HG02840 (cell line): Measurements from ENCODE around the gene PTPRN2.
"Not testable (repeated sequence)": the region's sequence is repeated elsewhere in the genome, so short reads cannot be mapped to it uniquely, and the experiment has no call there.

Experiments
- ATAC-seq: cut with Tn5 transposase; IDR thresholded peaks from one replicate; pipeline ENCODE4 v1.9.1; 2021; ENCODE audit warnings: mild to moderate bottlenecking, moderate library complexity, moderate number of reproducible peaks; ENCODE audit not compliant: unreplicated experiment, low FRiP score

Gene PTPRN2

DNA sequence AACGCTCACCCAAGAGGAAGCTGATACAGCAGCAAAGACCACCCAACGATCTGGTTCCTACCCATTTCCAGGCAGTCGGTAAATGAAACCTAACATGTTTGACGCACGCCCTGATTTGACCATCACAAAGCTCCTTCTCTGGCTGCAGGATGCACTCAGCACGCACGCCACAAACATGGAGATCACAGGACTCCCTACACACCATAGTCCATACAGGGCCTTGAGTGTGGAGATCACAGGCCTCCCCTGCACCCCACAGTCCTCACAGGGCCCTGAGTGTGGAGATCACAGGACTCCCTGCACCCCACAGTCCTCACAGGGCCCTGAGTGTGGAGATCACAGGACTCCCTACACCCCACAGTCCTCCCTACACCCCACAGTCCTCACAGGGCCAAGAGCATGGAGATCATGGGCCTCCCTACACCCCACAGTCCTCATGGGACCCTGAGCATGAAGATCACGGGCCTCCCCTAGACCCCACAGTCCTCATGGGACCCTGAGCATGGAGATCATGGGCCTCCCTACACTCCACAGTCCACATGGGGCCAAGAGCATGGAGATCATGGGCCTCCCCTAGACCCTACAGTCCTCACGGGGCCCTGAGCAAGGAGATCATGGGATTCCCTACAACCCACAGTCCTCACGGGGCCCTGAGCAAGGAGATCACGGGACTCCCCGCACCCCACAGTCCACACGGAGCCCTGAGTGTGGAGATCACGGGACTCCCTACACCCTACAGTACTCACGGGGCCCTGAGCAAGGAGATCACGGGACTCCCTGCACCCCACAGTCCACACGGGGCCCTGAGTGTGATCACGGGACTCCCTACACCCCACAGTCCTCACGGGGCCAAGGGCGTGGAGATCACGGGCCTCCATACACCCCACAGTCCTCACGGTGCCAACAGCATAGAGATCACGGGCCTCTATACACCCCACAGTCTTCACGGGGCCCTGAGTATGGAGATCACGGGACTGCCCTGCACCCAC lies 841.6 kb downstream of the PTPRN2 start:
- no peak for ATAC-seq

DNA sequence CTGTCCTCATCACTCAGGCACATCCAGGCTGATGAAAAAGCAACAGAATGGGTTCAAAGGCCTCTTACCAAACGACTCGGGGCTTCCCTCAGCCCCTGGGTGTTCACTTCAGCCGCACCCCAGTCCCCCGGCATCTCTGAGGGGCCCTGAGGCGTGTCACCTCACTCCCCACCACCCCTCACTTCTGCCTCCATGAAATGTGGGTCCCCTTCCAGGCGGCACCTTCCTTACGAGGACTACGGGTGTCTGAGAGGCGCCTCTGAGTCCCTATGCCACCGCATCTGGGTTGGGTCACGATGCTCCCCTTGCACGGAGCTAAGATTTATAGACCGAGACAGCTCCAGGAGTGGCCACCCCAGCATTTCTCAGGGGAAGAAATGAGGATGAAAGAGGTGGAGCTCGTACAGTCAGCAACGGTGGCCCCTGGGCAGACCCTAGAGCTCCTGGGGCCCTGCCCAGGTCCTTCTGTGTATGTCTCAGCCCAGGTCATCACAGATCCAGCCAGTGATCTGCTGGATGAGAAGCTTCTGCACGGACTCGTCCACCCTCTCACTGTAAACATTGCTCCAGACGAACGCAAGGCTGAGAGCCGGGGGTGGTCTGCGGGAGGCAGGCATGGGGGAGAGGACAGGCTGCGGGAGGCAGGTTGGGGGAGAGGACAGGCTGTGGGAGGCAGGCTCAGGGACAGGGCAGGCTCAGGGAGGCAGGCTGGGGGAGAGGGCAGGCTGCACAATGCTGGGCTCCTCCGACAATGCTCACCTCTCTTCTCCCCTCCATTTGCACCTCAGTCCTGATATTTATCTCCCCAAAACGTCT lies 842.6 kb downstream of the PTPRN2 start:
- ATAC-seq: no peak

DNA sequence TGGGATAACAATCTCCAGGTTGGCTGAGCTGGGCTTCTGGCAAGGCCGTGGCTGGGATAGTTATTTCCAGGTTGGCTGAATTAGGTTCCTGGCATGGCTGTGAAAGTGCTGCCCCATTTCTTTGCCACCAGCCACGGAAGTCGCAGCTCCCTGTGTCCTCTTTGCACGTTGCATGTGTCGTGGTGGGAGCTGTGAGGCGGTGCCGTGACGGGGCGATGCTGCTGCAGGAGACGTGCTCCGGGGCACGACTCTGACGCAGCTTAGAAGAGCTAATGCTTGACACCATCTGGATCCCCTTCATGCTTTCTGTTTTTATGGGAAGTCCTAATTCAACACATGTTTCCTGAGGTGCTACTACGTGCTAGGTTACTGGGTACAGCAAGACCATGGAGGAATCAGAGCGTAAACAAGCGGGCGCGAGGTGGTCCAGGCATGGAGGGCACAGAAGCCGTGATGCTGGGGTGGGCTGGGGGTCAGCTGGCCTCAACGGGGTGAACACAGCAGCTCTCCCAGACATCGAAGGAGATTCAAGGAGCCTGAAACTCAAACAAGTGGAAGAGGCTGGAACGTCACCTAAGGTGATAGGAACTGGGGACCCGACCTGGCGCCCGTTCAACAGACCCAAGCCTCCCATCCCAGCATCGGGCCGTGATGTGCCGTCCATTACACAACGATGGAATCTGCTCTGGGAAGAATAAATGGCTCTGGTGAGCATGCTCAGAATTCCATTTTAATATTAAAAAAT lies 843.7 kb downstream of the PTPRN2 start:
- ATAC-seq: no peak

DNA sequence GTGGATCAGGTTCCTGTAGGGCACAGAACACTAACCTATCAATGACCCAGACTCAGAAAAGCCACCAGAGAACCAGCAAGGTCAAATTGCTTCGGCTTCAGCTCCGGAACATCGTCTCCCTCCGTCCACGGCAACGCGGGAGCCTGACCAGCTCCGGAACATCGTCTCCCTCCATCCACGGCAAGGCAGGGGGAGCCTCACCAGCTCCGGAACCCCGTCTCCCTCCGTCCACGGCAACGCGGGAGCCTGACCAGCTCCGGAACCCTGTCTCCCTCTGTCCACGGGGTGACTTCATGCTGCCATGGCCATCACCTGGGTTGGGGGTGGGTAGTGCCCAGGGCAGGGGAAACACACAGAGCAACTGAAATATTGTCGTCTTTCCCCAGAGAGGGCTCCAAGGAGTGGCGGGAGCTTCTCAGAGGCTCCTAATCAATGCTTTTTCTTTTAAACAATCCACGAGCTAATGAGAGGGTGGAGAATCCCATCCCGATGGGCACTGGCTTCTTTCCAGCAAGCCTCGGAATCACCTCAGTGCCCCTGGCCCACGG lies 847.3 kb downstream of the PTPRN2 start:
- no peak for ATAC-seq

DNA sequence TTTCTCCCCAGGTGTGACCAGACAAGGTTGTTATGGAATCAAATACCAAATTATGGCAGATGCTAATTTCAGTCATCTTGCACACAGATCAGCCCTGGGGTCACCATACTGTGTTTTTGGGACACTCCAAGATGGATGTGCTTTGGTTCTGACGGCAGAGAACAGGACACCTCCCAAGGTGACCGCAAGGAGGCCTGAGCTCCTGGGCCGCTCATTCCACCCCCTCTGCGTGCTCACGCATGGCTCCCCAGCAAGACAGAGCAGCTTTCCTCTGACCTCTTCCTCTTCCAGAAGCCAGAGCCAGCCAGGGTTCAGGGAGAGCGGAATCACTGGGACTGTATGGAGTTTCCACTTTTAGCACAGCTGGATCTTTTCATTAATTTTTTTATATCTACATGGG lies 848.0 kb downstream of the PTPRN2 start:
- no peak for ATAC-seq

DNA sequence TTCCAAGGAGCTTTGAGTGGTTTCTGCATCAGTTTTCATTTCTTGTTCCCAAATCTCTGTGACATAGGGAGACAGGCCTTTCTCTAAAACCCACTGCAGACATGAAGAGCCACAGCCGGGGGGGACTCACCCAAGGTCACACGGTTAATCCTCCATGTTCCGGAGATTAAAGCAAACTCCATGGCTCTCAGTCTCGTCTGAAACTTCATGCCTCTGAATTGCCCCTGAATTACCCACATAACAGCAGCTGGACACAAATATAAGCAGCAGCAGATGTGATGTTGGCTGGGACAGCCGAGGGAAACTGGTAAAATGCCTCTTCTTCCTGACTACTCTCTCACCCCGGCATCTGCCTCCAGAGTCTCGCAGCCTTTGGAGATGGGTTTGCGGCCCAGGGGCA lies 848.6 kb downstream of the PTPRN2 start:
- no peak for ATAC-seq

DNA sequence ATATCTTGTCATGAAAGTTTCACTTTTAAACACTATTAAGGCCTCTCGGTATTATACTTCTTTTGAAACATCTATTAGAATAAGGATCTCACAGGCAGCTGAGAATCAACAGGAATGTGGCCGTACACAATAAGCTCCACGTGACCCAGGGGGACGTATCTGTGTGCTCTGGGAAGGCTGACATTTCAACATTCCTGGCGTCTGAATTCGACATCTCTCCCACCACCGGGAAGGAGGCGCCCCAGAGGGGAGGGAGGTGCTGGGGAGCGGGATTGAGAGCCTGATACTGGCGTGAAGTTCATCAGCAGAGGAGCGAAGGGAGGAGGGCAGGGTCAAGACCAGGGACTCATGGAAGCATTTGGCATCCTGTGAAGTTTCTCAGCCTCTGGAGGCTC lies 849.6 kb downstream of the PTPRN2 start:
- ATAC-seq: no peak

DNA sequence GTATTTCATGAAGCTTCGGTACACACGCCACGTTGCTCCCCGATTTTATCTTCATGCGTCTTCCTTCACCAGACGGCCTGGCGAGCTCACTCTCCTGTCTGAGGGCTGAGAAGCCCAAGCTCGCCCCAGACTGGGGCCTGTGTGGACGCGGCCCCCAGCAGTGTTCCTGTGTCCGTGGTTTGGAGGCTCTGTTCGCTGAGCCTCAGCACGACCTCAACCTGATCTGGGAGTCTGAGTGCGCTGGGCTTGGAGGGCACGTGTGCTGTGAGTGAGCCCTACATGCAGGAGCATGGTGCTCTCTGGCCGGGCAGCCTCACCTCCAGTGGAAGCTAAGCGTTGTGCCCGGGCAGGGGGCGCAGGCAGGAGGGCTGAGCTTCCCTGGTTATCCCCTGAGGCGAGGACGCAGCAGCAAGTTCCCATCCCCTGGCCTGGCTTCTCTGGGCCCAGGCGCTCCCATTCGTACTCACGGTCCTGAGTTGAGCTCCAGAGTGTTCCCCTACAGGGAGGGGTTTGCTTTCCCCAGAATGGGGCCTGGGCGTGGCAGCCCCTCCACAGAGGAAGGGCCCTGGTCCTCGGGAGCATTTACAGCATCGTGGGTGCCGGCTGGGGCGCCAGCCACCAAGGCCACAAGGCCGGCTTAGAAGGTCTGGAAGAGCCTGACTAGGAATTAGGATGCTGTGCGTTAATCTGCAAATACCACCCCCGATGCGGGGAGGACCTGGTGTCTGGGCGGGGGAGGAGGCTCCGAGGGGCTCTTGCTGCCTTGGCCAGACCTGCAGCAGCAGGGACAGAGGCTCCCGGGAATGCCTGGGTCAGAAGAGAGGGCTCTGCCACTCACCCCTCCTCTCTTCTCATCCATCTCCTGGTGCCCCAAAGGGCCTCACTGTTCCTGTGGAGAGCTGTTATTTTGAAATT lies 850.2 kb downstream of the PTPRN2 start:
- ATAC-seq: no peak

DNA sequence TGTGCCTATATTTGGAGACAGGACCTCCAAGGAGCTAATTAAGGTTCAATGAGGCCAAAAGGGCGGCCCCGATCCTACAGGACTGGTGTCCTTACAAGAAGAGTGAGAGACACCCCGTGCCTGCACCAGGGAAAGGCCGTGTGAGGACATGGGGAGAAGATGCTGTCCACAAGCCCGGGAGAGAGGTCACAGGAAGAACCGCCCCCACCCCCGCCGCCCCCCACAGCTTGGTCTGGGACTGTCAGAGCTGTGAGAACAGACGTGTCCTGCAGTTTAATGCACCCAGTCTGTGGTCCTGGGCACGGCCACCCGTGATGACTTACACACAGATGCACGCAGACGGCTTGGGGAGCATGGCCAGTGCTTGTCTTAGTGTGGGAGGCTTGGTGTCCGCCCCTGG lies 851.3 kb downstream of the PTPRN2 start:
- ATAC-seq: no peak

DNA sequence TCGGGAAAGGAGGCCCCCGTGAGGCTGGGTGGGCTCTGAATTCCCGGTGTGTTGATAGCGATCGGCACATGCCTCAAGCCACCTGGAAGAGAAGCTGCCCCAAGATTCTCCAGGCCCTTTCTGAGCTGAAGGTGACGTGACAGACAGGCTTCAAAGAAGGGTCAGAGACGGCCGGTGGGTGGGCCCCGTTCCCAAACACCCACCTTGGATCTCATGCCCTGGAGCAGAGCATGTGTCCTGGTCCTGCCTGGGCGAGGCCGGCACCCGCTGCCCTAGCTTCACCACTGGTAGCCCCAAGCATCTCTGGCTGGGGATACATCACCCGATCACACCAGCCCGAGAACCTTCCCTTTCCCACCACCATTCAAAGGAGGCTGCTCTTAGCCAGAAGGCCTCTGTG lies 851.8 kb downstream of the PTPRN2 start:
- ATAC-seq: no peak

DNA sequence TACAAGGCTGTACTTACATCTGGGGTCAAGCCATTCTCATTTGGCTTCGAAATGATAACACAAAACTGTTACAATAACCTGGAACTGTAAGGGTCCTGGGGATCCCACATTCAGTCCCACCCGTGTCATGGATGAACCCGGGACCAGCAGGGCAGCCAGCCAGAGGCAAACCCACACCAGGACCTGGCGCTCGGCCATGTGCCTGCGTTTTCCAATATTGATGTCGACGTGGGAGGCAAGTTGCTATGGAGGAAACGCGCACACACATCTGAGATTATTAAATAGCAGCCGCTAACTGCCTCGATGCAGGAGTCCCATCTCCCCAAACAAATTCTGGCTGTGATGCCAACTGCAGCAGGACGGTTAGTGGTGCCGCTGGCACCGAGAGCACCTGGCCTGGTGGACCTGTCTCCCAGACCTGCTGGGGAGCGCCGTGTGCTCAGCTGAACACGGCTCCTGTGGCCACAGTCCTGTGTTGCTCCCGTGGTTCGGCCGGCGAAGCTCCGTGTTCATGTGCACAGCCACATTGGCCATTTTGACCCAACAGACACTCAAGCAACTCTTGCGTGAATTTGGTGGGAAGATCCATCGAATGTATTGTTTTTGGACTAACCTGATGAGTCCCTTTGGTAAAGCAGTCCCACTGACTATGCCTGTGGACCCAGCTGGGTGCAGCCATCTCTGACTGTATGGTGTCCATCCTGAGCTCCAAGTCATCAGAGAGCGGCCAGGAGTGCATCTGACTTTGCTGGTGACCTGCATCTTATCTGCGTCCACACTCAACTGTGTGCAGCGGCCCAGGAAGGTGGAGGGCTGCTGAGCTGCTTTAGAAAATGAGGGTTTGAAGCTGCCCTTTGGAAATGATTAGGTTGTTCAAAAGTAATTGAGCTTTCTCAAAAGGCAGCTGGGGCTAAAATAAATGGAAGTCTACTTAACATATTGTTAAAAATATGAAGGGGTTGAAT lies 852.7 kb downstream of the PTPRN2 start:
- no peak for ATAC-seq

DNA sequence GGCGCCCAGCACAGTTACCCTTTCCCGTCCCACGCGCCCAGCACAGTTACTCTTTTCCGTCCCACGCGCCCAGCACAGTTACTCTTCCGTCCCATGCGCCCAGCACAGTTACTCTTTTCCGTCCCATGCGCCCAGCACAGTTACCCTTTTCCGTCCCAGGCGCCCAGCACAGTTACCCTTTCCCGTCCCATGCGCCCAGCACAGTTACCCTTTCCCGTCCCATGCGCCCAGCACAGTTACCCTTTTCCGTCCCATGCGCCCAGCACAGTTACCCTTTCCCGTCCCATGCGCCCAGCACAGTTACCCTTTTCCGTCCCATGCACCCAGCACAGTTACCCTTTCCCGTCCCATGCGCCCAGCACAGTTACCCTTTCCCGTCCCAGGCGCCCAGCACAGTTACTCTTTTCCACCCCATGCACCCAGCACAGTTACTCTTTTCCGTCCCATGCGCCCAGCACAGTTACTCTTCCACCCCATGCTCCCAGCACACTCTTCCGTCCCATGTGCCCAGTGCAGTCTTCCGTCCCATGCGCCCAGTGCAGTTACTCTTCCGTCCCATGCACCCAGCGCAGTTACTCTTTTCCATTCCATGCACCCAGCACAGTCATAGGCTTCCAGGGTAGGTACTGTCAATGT lies 853.7 kb downstream of the PTPRN2 start:
- not testable (repeated sequence) for ATAC-seq

DNA sequence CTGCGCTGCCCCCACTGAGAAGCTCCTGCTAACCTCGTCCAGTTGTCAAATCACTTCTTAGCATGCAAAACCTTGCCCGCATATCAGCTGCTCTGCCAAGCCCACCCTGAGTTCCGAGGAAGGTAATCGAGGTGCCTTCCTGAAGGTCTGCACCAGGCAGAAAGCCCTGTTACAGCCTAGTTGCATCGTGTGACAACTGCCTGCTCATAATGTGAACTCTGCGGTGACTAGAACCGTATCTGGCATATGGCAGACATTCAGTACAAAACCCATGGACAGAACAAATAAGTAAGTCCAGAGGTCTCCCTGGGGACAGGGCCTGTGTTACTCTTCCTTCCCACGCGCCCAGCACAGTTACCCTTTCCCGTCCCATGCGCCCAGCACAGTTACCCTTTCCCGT lies 856.5 kb downstream of the PTPRN2 start:
- no peak for ATAC-seq

DNA sequence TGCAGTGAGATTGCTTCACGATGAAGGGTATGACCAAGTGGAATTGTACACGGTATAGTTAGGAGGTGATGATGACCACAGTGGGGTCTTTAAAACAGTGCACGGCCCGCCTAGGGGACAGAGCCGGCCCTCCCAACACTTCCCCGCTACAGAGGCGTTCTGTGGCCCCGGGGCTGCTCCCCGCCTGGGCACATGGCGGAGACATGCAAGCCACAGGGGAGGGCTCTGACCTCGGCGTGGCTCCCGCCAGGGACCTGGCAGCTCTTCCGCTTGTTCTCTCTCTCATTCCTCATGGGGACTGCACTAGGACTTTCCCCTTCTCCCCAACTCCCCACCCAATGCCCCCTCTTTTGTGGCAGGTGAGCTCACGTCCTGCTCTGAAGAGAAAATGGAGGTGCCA lies 857.0 kb downstream of the PTPRN2 start:
- ATAC-seq: no peak

DNA sequence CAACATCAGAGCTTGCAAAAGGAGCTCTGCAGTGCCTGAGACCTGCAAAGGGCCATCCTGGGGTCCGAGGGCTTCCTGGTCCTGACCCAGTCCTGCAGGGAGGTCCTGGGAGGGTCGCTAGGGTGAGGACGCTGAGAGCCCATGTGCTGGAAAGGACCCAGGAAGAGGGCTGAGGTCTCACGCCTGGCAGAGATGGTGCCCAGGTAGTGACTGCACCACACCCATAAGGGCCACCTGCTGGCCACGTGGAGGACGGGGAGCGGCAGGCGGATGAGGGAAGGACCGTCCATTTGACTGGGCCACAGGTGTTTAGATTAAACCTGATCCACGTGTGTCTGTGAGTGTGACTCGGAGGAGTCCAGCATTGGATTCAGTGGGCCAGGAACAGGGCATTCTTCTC lies 858.1 kb downstream of the PTPRN2 start:
- ATAC-seq: no peak

DNA sequence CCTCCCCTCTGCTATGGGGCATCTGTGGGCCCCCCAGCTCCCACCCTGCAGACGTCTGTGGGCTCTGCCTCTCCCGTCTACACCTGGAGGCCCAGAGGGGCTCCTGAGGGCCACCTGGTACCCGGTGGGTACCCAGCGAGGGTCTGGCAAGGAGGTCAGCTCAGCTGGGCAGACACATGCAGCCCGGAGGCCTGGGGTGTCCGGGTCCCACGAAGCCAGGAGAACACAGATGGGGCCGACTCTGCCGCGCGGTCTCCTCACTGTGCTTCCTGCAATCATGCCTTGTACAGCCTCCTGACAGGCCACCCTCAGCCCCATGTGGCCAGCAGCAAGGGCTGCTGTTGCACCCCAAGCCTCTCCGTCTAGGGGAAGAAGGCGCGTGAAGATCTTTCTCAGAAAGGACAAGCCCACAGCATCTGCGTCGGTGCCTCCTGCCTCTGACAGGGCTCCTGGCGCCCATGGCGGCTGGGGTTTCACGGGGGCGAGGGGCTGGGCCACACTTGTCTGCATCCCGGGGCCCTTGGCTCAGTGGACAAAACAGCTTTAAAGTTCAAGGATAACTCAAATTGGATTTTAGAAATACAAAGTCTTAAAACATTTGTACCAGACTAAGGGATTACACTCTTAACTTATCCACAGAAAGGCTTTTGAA lies 859.5 kb downstream of the PTPRN2 start:
- no peak for ATAC-seq

DNA sequence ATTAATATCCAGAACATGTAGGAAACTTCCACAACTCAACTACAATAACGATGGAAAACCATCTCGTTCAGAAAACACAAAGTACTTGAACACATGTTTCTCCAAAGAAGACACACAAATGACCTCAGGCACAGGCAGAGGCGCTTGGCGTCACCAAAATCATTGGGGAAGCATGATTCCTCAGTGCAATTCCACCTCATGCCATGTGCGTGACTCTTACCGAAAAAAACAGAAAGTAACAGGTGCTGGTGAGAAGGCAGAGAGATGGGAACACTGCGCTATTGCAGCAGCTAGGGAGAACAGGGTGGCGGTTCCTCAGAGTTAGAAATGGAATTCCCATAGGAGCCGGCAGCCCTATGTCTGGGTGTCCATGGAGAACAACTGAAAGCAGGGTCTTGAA lies 860.9 kb downstream of the PTPRN2 start:
- no peak for ATAC-seq
